ENCODE results near the gene ABCB8. TPM values are rescaled to one million over a fixed set of nuclear protein-coding genes. Genes with fewer than 3 reads are reported as not detected.

ABCB8 gene
- total and polyA plus RNA-seq, 9 of the 15 experiments (the other 6 are each of a cell fraction or from before 2014, with no cell fraction given): 7.6 to 106 (median 36.3) TPM

GRCh38 chr7:151076863-151077704 lies 48.8 kb downstream of the ABCB8 start (continued):
- TF ChIP-seq ZNF146 (CRISPR knock-in tag; IDR thresholded peaks at IDR 0.05; ENCODE audit: unreplicated experiment): no peak
- TF ChIP-seq MBD1 (CRISPR knock-in tag; IDR thresholded peaks at IDR 0.05): no peak
- no peak for TF ChIP-seq ADNP (tag; IDR thresholded peaks at IDR 0.05)
- TF ChIP-seq KLF13 (tag; IDR thresholded peaks at IDR 0.05; ENCODE audit: borderline replicate concordance, low read depth): no peak
- peak; percentile 72 for TF ChIP-seq FIP1L1 (IDR thresholded peaks at IDR 0.05; ENCODE audit: low read depth, low read length, poor library complexity, severe bottlenecking)
- no peak for TF ChIP-seq KLF16 (IDR thresholded peaks at IDR 0.05)
- no peak for TF ChIP-seq ZNF232 (CRISPR knock-in tag; IDR thresholded peaks at IDR 0.05)
- TF ChIP-seq ZFP91 (CRISPR knock-in tag; IDR thresholded peaks at IDR 0.05): no peak
- no peak for TF ChIP-seq BRD9 (IDR thresholded peaks at IDR 0.05; ENCODE audit: low read depth, partially characterized antibody)
- TF ChIP-seq GTF2A2 (tag; IDR thresholded peaks at IDR 0.05): no peak
- no peak for TF ChIP-seq ZNF785 (CRISPR knock-in tag; IDR thresholded peaks at IDR 0.05)
- TF ChIP-seq ZNF124 (CRISPR knock-in tag; IDR thresholded peaks at IDR 0.05): no peak
- TF ChIP-seq SUPT5H (IDR thresholded peaks at IDR 0.05): peak; percentile 67; the same call in 1 of the 2 replicates
- TF ChIP-seq CBFA2T3 (IDR thresholded peaks at IDR 0.05): no peak
- peak; percentile 68 for TF ChIP-seq MYNN (IDR thresholded peaks at IDR 0.05)
- no peak for TF ChIP-seq MYNN (CRISPR knock-in tag; IDR thresholded peaks at IDR 0.05)
- no peak for TF ChIP-seq ZNF668 (CRISPR knock-in tag; IDR thresholded peaks at IDR 0.05)
- TF ChIP-seq ZNF695 (CRISPR knock-in tag; IDR thresholded peaks at IDR 0.05): no peak; the same call in 1 of the 2 replicates
- TF ChIP-seq STAT6 (CRISPR knock-in tag; IDR thresholded peaks at IDR 0.05): no peak
- no peak for TF ChIP-seq RNF2 (IDR thresholded peaks at IDR 0.05)
- TF ChIP-seq CSDE1 (IDR thresholded peaks at IDR 0.05): no peak

All from K562 (cell line).